ENCODE results near the gene USO1.
"Not testable (repeated sequence)": the region's sequence is repeated elsewhere in the genome, so short reads cannot be mapped to it uniquely, and the experiment has no call there.

USO1 gene

GRCh38 chr4:75771607-75772006 is 47.2 kb downstream of the USO1 start:
- DNase-seq: no peak

- DNase-seq: no peak
Observed at GRCh38 chr4:75777589-75777988, 53.2 kb downstream of the USO1 start.

- no peak for DNase-seq
Observed at GRCh38 chr4:75779105-75779757, 54.9 kb downstream of the USO1 start.

- DNase-seq: no peak
Observed at GRCh38 chr4:75781305-75781704, 56.9 kb downstream of the USO1 start.

GRCh38 chr4:75786526-75786925 is 62.1 kb downstream of the USO1 start:
- no peak for DNase-seq

GRCh38 chr4:75786938-75787337 is 62.6 kb downstream of the USO1 start:
- no peak for DNase-seq

- DNase-seq: no peak
Observed at GRCh38 chr4:75790024-75790423, 65.6 kb downstream of the USO1 start.

GRCh38 chr4:75800972-75801371 is 76.6 kb downstream of the USO1 start:
- no peak for DNase-seq

- DNase-seq: not testable (repeated sequence)
Observed at GRCh38 chr4:75806035-75806434, 81.7 kb downstream of the USO1 start.

- DNase-seq: no peak
Observed at GRCh38 chr4:75817901-75818300, 93.5 kb downstream of the USO1 start.

- DNase-seq: no peak
Observed at GRCh38 chr4:75819121-75819520, 94.7 kb downstream of the USO1 start.

- DNase-seq: no peak
Observed at GRCh38 chr4:75820197-75820596, 95.8 kb downstream of the USO1 start.

GRCh38 chr4:75820676-75821075 is 96.3 kb downstream of the USO1 start:
- no peak for DNase-seq

- no peak for DNase-seq
Observed at GRCh38 chr4:75821216-75821615, 96.8 kb downstream of the USO1 start.

GRCh38 chr4:75821966-75822365 is 97.6 kb downstream of the USO1 start:
- no peak for DNase-seq

GRCh38 chr4:75822416-75822815 is 98.0 kb downstream of the USO1 start:
- no peak for DNase-seq

- DNase-seq: no peak
Observed at GRCh38 chr4:75823812-75824211, 99.4 kb downstream of the USO1 start.

GRCh38 chr4:75830906-75831305 is 106.5 kb downstream of the USO1 start:
- DNase-seq: no peak

GRCh38 chr4:75831856-75832405 is 107.6 kb downstream of the USO1 start:
- no peak for DNase-seq

- DNase-seq: no peak
Observed at GRCh38 chr4:75834095-75834771, 109.9 kb downstream of the USO1 start.

GRCh38 chr4:75834772-75835154 is 110.4 kb downstream of the USO1 start:
- no peak for DNase-seq

GRCh38 chr4:75841641-75842520 is 117.5 kb downstream of the USO1 start:
- DNase-seq: no peak

- DNase-seq: no peak
Observed at GRCh38 chr4:75843596-75843995, 119.2 kb downstream of the USO1 start.
